Ovary (tissue), 3 donors: Measurements from ENCODE around the gene NDST1.

Experiments used
- CTCF ChIP-seq, 3 donors: fragments of 450-650 bp in 2 of 3; fragments of 200-600 bp in 1 of 3; IDR thresholded peaks; one replicate each; pipeline versions ENCODE4 v1.5.1 to v1.8.0; 2016 to 2022; ENCODE audit warnings: antibody characterized with exemption in 3 of 3, mild to moderate bottlenecking in 1 of 3
- EP300 ChIP-seq: sonication (generic); formaldehyde crosslinking; IDR thresholded peaks from one replicate; pipeline ENCODE4 v1.6.1; 2017; ENCODE audit warnings: antibody characterized with exemption
- POLR2A ChIP-seq: fragments of 450-650 bp; IDR thresholded peaks from one replicate; pipeline ENCODE4 v1.6.1; 2017; ENCODE audit warnings: antibody characterized with exemption, mild to moderate bottlenecking, moderate library complexity
- donor health status: DM: no; HTN: no; CAD: no.

- no peak for TF ChIP-seq CTCF (IDR thresholded peaks at IDR 0.05)
- TF ChIP-seq POLR2A, result no peak
- TF ChIP-seq EP300, result no peak
Observed at GRCh38 chr5:150556106-150556505, 48.2 kb downstream of the NDST1 start.
